Sigmoid colon (tissue), 4 donors: ENCODE measurements around the gene FAM136A.

ENCODE experiments used
- EP300 ChIP-seq, 4 donors: sonication (generic); formaldehyde crosslinking; IDR thresholded peaks; one replicate each; pipeline ENCODE4 v1.6.1; 2017; ENCODE audit warnings: antibody characterized with exemption in 4 of 4
- POLR2A ChIP-seq, 2 donors: fragments of 450-650 bp; IDR thresholded peaks; one replicate each; pipeline ENCODE4 v1.6.1; 2016; ENCODE audit warnings: antibody characterized with exemption in 2 of 2, mild to moderate bottlenecking in 2 of 2, moderate library complexity in 2 of 2
- POLR2AphosphoS5 ChIP-seq, 4 donors: sonication (generic); formaldehyde crosslinking; IDR thresholded peaks; one replicate each; pipeline ENCODE4 v1.6.1; 2017; ENCODE audit warnings: antibody characterized with exemption in 4 of 4
- TF ChIP-seq, protein P1 (sequence below), 4 experiments: fragments of 450-650 bp in 3 of 4; fragments of 200-600 bp in 1 of 4; IDR thresholded peaks; one replicate each; pipeline ENCODE4 v1.5.1; 2016 to 2019; ENCODE audit warnings: antibody characterized with exemption in 4 of 4, mild to moderate bottlenecking in 3 of 4, moderate library complexity in 2 of 4

- TF ChIP-seq, protein P1, sequence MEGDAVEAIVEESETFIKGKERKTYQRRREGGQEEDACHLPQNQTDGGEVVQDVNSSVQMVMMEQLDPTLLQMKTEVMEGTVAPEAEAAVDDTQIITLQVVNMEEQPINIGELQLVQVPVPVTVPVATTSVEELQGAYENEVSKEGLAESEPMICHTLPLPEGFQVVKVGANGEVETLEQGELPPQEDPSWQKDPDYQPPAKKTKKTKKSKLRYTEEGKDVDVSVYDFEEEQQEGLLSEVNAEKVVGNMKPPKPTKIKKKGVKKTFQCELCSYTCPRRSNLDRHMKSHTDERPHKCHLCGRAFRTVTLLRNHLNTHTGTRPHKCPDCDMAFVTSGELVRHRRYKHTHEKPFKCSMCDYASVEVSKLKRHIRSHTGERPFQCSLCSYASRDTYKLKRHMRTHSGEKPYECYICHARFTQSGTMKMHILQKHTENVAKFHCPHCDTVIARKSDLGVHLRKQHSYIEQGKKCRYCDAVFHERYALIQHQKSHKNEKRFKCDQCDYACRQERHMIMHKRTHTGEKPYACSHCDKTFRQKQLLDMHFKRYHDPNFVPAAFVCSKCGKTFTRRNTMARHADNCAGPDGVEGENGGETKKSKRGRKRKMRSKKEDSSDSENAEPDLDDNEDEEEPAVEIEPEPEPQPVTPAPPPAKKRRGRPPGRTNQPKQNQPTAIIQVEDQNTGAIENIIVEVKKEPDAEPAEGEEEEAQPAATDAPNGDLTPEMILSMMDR (IDR thresholded peaks at IDR 0.05) = no peak
- no peak for TF ChIP-seq POLR2AphosphoS5 (IDR thresholded peaks at IDR 0.05)
- TF ChIP-seq EP300 (IDR thresholded peaks at IDR 0.05) = no peak
- TF ChIP-seq POLR2A (IDR thresholded peaks at IDR 0.05) = no peak
Observed at GRCh38 chr2:70305531-70305930, 3.7 kb upstream of the FAM136A start.
